ENCODE measurements around the gene PARD3B.

PARD3B gene

GRCh38 chr2:205556841-205557539 lies 1011.7 kb downstream of the PARD3B start:
- no peak for DNase-seq

GRCh38 chr2:205557873-205558272 lies 1012.6 kb downstream of the PARD3B start:
- DNase-seq = no peak
- intact Hi-C loops (cut with DNase I) = no loop called here

More at GRCh38 chr2:205556841-205557539, 1011.7 kb downstream of the PARD3B start:
- intact Hi-C loops (cut with DNase I) = no loop called here

- intact Hi-C loops (cut with DNase I) = no loop called here
- DNase-seq = no peak
Measured at GRCh38 chr2:205561441-205561840, 1016.2 kb downstream of the PARD3B start.

- DNase-seq = peak in 20 of 42 donors; percentile 2 to 59 (median 21)
- intact Hi-C loops (cut with DNase I) = no loop called here
Measured at GRCh38 chr2:205563646-205564045, 1018.4 kb downstream of the PARD3B start.

GRCh38 chr2:205564346-205565141 lies 1019.3 kb downstream of the PARD3B start:
- intact Hi-C loops (cut with DNase I) = no loop called here
- peak in 1 of 42 donors; percentile 2 for DNase-seq

- no peak for DNase-seq
- intact Hi-C loops (cut with DNase I) = no loop called here
Measured at GRCh38 chr2:205565142-205565522, 1019.9 kb downstream of the PARD3B start.

- intact Hi-C loops (cut with DNase I) = no loop called here
- DNase-seq = no peak
Measured at GRCh38 chr2:205566606-205567168, 1021.4 kb downstream of the PARD3B start.

- no peak for DNase-seq
- intact Hi-C loops (cut with DNase I) = no loop called here
Measured at GRCh38 chr2:205568620-205569019, 1023.3 kb downstream of the PARD3B start.

- intact Hi-C loops (cut with DNase I) = no loop called here
- DNase-seq = no peak
Measured at GRCh38 chr2:205570648-205571047, 1025.4 kb downstream of the PARD3B start.

GRCh38 chr2:205571360-205571959 lies 1026.2 kb downstream of the PARD3B start:
- no peak for DNase-seq
- intact Hi-C loops (cut with DNase I) = no loop called here

- intact Hi-C loops (cut with DNase I) = no loop called here
- DNase-seq = no peak
Measured at GRCh38 chr2:205574001-205574400, 1028.7 kb downstream of the PARD3B start.

GRCh38 chr2:205579335-205579734 lies 1034.1 kb downstream of the PARD3B start:
- intact Hi-C loops (cut with DNase I) = no loop called here
- DNase-seq = no peak

GRCh38 chr2:205580212-205580987 lies 1035.1 kb downstream of the PARD3B start:
- intact Hi-C loops (cut with DNase I) = no loop called here
- no peak for DNase-seq

GRCh38 chr2:205582366-205582765 lies 1037.1 kb downstream of the PARD3B start:
- intact Hi-C loops (cut with DNase I) = no loop called here
- no peak for DNase-seq

- intact Hi-C loops (cut with DNase I) = no loop called here
- DNase-seq = no peak
Measured at GRCh38 chr2:205585449-205586383, 1040.4 kb downstream of the PARD3B start.

- intact Hi-C loops (cut with DNase I) = no loop called here
- DNase-seq = no peak
Measured at GRCh38 chr2:205586626-205587025, 1041.4 kb downstream of the PARD3B start.

- DNase-seq = no peak
- intact Hi-C loops (cut with DNase I) = no loop called here
Measured at GRCh38 chr2:205589479-205589878, 1044.2 kb downstream of the PARD3B start.

- intact Hi-C loops (cut with DNase I) = no loop called here
- no peak for DNase-seq
Measured at GRCh38 chr2:205590759-205591158, 1045.5 kb downstream of the PARD3B start.

Data from head of caudate nucleus (tissue), 42 donors.